Choroid plexus epithelial cell (primary cell): Measurements from ENCODE around the gene AEBP2.
A peak's percentile ranks its signal among the peaks of the same experiment; 100 is the strongest.
"Not testable (repeated sequence)": the region's sequence is repeated elsewhere in the genome, so short reads cannot be mapped to it uniquely, and the experiment has no call there.

Source experiments
- DNase-seq: peaks from one replicate; pipeline ENCODE4 v3.0.0-alpha.2; 2010; ENCODE audit warnings: low read depth
- H3K4me3 ChIP-seq: 2 replicates; pipeline ENCODE4 v1.5.1; 2011; ENCODE audit warnings: low read depth, mild to moderate bottlenecking, control low read depth, low read length, moderate library complexity
- CTCF ChIP-seq: conservative IDR thresholded peaks from 2 replicates; pipeline ENCODE4 v1.5.1; 2011; ENCODE audit warnings: low read depth, mild to moderate bottlenecking, control low read depth, inconsistent platforms, low read length, moderate library complexity

AEBP2 gene

DNA sequence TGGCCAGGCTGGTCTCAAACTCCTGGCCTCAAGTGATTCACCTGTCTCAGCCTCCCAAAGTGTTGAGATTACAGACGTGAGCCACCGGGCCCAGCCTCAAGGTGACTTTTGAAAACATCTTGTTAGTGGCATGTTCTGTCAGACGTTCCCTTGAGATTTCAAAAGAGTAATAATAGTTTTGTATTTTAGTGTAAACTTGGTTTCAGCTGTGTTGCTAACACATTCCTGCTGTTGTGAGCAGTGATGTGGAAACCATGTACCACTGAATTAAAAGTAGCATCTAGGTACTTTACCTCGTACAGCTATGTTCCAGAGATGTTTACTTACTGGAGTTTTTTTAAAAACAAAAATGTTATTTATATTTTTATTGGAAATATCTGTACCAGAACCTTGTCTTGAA lies 111.3 kb downstream of the AEBP2 start:
- DNase-seq: no peak
- TF ChIP-seq CTCF: no peak
- no peak overlapping the region for H3K4me3 ChIP-seq

- not testable (repeated sequence) for H3K4me3 ChIP-seq, DNase-seq
Measured at GRCh38 chr12:19552441-19553097, 113.3 kb downstream of the AEBP2 start.

DNA sequence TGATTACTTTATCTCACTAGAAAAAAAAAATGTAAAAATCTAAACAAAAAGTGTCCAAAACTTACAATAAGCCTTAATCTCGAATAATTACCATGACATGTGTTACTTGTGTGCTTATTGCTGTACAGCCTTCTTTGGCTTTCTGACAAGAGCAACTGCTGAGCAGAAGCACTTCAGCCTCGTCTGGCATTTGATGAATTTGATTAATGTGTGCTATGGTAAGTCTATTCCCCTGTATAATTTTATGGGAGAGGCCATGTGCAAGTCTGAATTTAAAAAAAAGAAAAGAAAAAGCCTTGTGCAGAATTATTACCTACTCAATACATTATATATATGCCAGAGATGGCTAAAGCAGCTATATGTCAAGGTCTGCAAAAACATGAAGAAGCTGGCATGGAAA lies 113.9 kb downstream of the AEBP2 start:
- DNase-seq: peak; percentile 63
- no peak overlapping the region for H3K4me3 ChIP-seq
- TF ChIP-seq CTCF: no peak

DNA sequence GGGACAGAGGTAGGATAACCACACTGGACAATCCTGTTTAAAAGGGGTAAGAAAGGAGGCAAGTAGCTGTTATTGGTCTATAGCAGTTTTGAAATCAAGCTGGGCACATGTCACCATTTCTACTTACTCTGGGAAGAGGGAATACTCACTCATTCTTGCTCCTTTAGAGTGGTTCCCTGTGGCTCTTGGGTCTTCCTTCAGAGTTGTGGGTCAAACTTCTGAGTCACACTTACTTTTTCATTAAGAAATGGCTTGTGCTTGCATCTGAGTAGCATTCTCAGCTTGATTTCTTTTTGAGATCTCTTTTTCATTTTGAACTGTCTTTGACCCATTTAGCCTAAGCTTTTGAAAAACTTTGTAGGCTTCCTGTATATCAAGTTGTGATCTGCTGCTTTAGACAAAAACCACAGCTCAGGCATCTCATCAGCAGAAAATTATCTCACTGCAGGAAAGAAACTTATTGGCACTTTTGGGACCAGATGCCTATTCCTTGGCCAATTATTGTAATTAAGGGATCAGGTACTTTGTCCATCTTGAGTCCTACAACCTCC lies 122.2 kb downstream of the AEBP2 start:
- peak; percentile 79 for DNase-seq
- TF ChIP-seq CTCF: no peak
- H3K4me3 ChIP-seq: no peak overlapping the region
